ENCODE measurements around the gene PPP1R3A.

GRCh38 chr7:113915956-113916355 lies 2.9 kb downstream of the PPP1R3A start:
- TF ChIP-seq CTCF (IDR thresholded peaks at IDR 0.05; ENCODE audit: insufficient read depth, low read depth, low read length) (no peak), EZH2 (IDR thresholded peaks at IDR 0.05; ENCODE audit: insufficient read depth, low read length) (no peak)

All from astrocyte (in vitro differentiated cells and primary cell).